Common myeloid progenitor, CD34-positive (primary cell): ENCODE results near the gene TGFB3.

Source experiments
- CTCF ChIA-PET: fragments of 350-600 bp; sonication (Branson Sonifier 250); formaldehyde crosslinking; loops from one replicate; lab custom pipeline; 2021; ENCODE audit warnings: antibody characterized with exemption; lab: Charles Lee
- POLR2A ChIA-PET: fragments of 350-600 bp; sonication (Branson Sonifier 250); formaldehyde crosslinking; loops from one replicate; lab custom pipeline; 2021; ENCODE audit warnings: antibody characterized with exemption; lab: Charles Lee
- DNase-seq, 3 donors: peaks; one replicate each; pipeline versions ENCODE4 v3.0.0 to v3.0.0-alpha.2; 2013
- H3K27ac ChIP-seq, 2 experiments: 1 replicate in 1 of 2; 2 replicates in 1 of 2; pipeline ENCODE4 v1.7.0; 2013; ENCODE audit warnings: inconsistent platforms in 2 of 2, low read length in 2 of 2, mild to moderate bottlenecking in 2 of 2, low read depth in 1 of 2, moderate library complexity in 1 of 2; ENCODE audit not compliant: severe bottlenecking in 2 of 2, insufficient read depth in 1 of 2, poor library complexity in 1 of 2
- H3K27me3 ChIP-seq, 5 experiments: replicated peaks in 2 of 5; 1 replicate in 3 of 5; 2 replicates in 2 of 5; pipeline versions ENCODE4 v1.6.1 to v1.7.0; 2013; ENCODE audit warnings: low read length in 4 of 5, mild to moderate bottlenecking in 2 of 5, moderate library complexity in 2 of 5, inconsistent platforms in 1 of 5; ENCODE audit not compliant: insufficient read depth in 5 of 5, control insufficient read depth in 4 of 5
- H3K36me3 ChIP-seq, 4 experiments: 1 replicate in 2 of 4; 2 replicates in 2 of 4; pipeline versions ENCODE4 v1.6.1 to v1.7.0; 2013; ENCODE audit warnings: low read length in 3 of 4, control low read depth in 1 of 4, mild to moderate bottlenecking in 1 of 4; ENCODE audit not compliant: control insufficient read depth in 4 of 4, insufficient read depth in 4 of 4
- H3K4me1 ChIP-seq, 4 experiments: 1 replicate in 3 of 4; 2 replicates in 1 of 4; pipeline versions ENCODE4 v1.6.1 to v1.7.1; 2013; ENCODE audit warnings: low read length in 3 of 4, mild to moderate bottlenecking in 3 of 4, control low read depth in 1 of 4, inconsistent platforms in 1 of 4, moderate library complexity in 1 of 4; ENCODE audit not compliant: control insufficient read depth in 4 of 4, insufficient read depth in 4 of 4; ENCODE audit errors: control extremely low read depth in 1 of 4
- H3K4me3 ChIP-seq, 7 experiments: 1 replicate in 4 of 7; 2 replicates in 3 of 7; pipeline versions ENCODE4 v1.5.1 to v1.7.0; 2013; ENCODE audit warnings: mild to moderate bottlenecking in 7 of 7, low read length in 6 of 7, moderate library complexity in 6 of 7, inconsistent platforms in 2 of 7, low read depth in 2 of 7, control low read depth in 1 of 7; ENCODE audit not compliant: insufficient read depth in 4 of 7, control insufficient read depth in 1 of 7; ENCODE audit errors: extremely low read depth in 1 of 7
- H3K9me3 ChIP-seq, 5 experiments: 1 replicate in 4 of 5; 2 replicates in 1 of 5; pipeline versions ENCODE4 v1.6.1 to v1.7.1; 2013; ENCODE audit warnings: low read length in 4 of 5, mild to moderate bottlenecking in 2 of 5, inconsistent platforms in 1 of 5, low read depth in 1 of 5, moderate library complexity in 1 of 5; ENCODE audit not compliant: control insufficient read depth in 4 of 5, insufficient read depth in 2 of 5; ENCODE audit errors: control extremely low read depth in 1 of 5
- WGBS: methylation state at CpG from one replicate; pipeline ENCODE4 v1.1.5; 2013; ENCODE audit not compliant: insufficient coverage; 5-methylcytosine and 5-hydroxymethylcytosine counted together

Gene TGFB3

DNA sequence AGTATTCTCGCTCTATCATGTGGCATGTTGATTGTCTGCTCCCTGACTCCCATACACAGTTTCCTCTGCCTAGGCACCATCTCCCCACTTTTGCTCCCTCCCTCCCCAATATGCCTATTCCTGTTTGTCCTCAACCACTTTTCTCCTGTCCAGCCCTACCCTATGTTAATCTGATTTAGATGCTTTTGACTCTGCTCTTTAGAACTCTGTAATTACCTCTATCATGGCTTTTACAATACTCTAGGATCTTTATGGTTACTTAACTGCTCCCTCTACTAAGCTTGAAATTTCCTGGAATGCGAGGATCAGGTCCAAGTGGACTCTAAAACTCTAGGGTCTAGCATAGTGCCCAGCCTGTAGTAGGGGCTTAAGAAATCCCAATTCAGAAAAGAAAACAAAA is 68.6 kb downstream of the TGFB3 start:
- 100% methylated on average over 1 of the region's 2 CpGs for WGBS
- POLR2A ChIA-PET = interaction anchor here (0.7 kb wide), 1 partner anchor 15 kb away, joined by 3 read pairs; no protein-coding TSS in a partner anchor
- no peaks in the 10 kb centered on the region for H3K4me1 ChIP-seq
- H3K36me3 ChIP-seq = peaks cover 1 to 9% (median 3%) of the 10 kb centered on the region in 4 experiments
- H3K27ac ChIP-seq = no peak overlapping the region
- H3K27me3 ChIP-seq = no peaks in the 10 kb centered on the region
- CTCF ChIA-PET = no interaction called here
- H3K4me3 ChIP-seq = no peak overlapping the region
- no peaks in the 10 kb centered on the region for H3K9me3 ChIP-seq
- DNase-seq = no peak

DNA sequence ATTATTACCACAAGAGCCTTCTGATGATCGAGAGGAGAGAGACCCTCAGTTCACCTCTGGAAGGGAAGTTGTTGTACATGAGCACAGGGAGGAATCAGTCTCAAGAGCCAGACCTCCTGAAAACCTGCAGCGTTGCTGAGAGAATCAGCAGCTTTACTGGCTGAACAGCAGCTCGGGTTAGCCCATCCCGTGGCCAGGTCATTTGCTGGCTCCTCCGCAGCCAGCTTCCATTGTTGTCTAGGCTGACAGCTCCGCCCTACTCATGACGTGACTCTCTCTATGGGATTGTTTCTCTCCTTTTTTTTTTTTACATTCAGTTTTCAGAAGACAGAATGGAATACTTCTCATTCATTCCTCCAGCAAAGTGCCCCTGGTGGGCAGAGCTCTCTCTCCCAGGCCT is 69.9 kb downstream of the TGFB3 start:
- Histone ChIP-seq H3K4me3 (no peak overlapping the region), H3K4me1 (no peaks in the 10 kb centered on the region), H3K36me3 (peaks cover 2 to 15% (median 9%) of the 10 kb centered on the region in 4 experiments), H3K27me3 (no peaks in the 10 kb centered on the region), H3K27ac (no peak overlapping the region), H3K9me3 (no peaks in the 10 kb centered on the region)
- CTCF ChIA-PET = interaction anchor here (1.3 kb wide), 1 partner anchor 70 kb away, joined by 7 read pairs; the partner anchor contains the start of gene TGFB3
- WGBS = 95% methylated on average over 7 of the region's 7 CpGs
- POLR2A ChIA-PET = no interaction called here
- DNase-seq = no peak

DNA sequence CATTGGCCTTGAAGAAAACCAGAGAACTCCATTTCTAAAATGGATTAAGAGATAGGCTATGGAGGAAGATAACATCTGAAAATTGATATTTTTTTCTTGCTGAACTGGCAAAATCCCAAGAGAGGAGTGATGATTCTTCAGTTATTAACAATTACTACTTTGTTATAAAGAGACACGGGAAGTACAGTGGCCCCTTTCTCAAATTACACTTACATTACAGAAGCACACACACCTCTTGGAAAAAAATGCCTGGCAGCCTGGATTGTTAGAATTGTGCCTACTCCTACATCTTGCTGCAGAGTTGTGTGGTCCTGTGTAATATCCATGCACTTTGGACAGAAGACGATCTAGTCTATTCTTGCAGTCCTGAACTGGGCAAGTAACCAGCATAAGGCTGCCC is 71.7 kb downstream of the TGFB3 start:
- Histone ChIP-seq H3K4me3 (no peak overlapping the region), H3K4me1 (peaks cover under 1 to 16% (median 10%) of the 10 kb centered on the region in 4 experiments), H3K27ac (no peak overlapping the region), H3K9me3 (no peaks in the 10 kb centered on the region), H3K36me3 (peaks cover 2 to 15% (median 9%) of the 10 kb centered on the region in 4 experiments), H3K27me3 (no peaks in the 10 kb centered on the region)
- ChIA-PET POLR2A (no interaction called here), CTCF (interaction anchor here (2.0 kb wide), 1 partner anchor 39 kb away, joined by 5 read pairs; no protein-coding TSS in a partner anchor)
- DNase-seq = no peak
- WGBS = 93% methylated on average over 2 of the region's 2 CpGs

DNA sequence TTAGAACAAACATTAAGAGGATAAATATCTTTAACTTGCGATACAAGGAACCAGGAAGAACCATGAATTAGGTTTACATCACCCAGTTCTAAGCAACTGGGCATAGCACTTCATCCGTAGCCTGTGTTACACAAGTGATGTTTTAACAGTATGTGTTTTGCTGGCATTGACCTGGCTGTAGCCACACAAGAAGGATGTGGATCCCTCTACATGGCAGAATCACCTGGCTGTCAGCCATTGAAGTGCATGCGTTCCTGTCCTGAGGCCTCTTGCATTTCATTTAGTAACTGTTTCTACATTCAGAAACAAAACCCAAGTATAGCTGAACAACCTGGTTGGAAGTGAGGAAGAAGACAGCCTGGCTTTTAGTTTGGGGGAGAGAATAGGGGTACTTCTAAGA is 72.2 kb downstream of the TGFB3 start:
- Histone ChIP-seq H3K27me3 (no peaks in the 10 kb centered on the region), H3K4me1 (peaks cover 4 to 20% (median 13%) of the 10 kb centered on the region in 4 experiments), H3K4me3 (no peak overlapping the region), H3K36me3 (peaks cover 2 to 15% (median 9%) of the 10 kb centered on the region in 4 experiments), H3K27ac (no peak overlapping the region), H3K9me3 (no peaks in the 10 kb centered on the region)
- ChIA-PET CTCF (interaction anchor here (2.0 kb wide), 1 partner anchor 39 kb away, joined by 5 read pairs; no protein-coding TSS in a partner anchor), POLR2A (no interaction called here)
- WGBS = no CpG with 5 or more reads among the region's 3 CpGs
- no peak for DNase-seq
